ENCODE measurements around the gene FXYD6.

The FXYD6 gene

GRCh38 chr11:117898059-117898458 is 21.6 kb upstream of the FXYD6 start:
- H3K4me3 ChIP-seq (ENCODE audit: low read depth, low read length): no peak overlapping the region
- TF ChIP-seq CTCF (IDR thresholded peaks at IDR 0.05; ENCODE audit: low read depth, low read length): no peak

GRCh38 chr11:117892651-117893050 is 16.2 kb upstream of the FXYD6 start:
- no peak for TF ChIP-seq CTCF (IDR thresholded peaks at IDR 0.05; ENCODE audit: low read depth, low read length)
- no peak overlapping the region for H3K4me3 ChIP-seq (ENCODE audit: low read depth, low read length)

GRCh38 chr11:117891362-117891761 is 14.9 kb upstream of the FXYD6 start:
- no peak overlapping the region for H3K4me3 ChIP-seq (ENCODE audit: low read depth, low read length)
- TF ChIP-seq CTCF (IDR thresholded peaks at IDR 0.05; ENCODE audit: low read depth, low read length): no peak

GRCh38 chr11:117888139-117888566 is 11.7 kb upstream of the FXYD6 start:
- H3K4me3 ChIP-seq (ENCODE audit: low read depth, low read length): no peak overlapping the region
- TF ChIP-seq CTCF (IDR thresholded peaks at IDR 0.05; ENCODE audit: low read depth, low read length): no peak

- TF ChIP-seq CTCF (IDR thresholded peaks at IDR 0.05; ENCODE audit: low read depth, low read length): no peak
- H3K4me3 ChIP-seq (ENCODE audit: low read depth, low read length): no peak overlapping the region
These were observed 11.1 kb upstream of the FXYD6 start for GRCh38 chr11:117887431-117888138.

GRCh38 chr11:117885777-117886176 is 9.3 kb upstream of the FXYD6 start:
- H3K4me3 ChIP-seq (ENCODE audit: low read depth, low read length): no peak overlapping the region
- no peak for TF ChIP-seq CTCF (IDR thresholded peaks at IDR 0.05; ENCODE audit: low read depth, low read length)

GRCh38 chr11:117884994-117885393 is 8.5 kb upstream of the FXYD6 start:
- H3K4me3 ChIP-seq (ENCODE audit: low read depth, low read length): no peak overlapping the region
- TF ChIP-seq CTCF (IDR thresholded peaks at IDR 0.05; ENCODE audit: low read depth, low read length): no peak
